H1 (cell line): ENCODE measurements around the gene NAA40.

ENCODE experiments used
- CTCF ChIP-seq, 3 experiments: IDR thresholded peaks; 1 replicate in 2 of 3; 2 replicates in 1 of 3; pipeline versions ENCODE4 v1.5.1 to v1.6.1; 2011; ENCODE audit warnings: low read length in 3 of 3, mild to moderate bottlenecking in 3 of 3, inconsistent platforms in 2 of 3, low read depth in 1 of 3, moderate library complexity in 1 of 3; ENCODE audit not compliant: insufficient read depth in 1 of 3; ENCODE audit errors: control extremely low read depth in 1 of 3
- FOSL1 ChIP-seq: IDR thresholded peaks from 2 replicates; pipeline ENCODE4 v1.6.1; 2011; ENCODE audit warnings: mild to moderate bottlenecking, low read depth, low read length, moderate library complexity; ENCODE audit not compliant: insufficient read depth
- KDM1A ChIP-seq: fragments of 200-600, 300-600 bp; sonication (generic); IDR thresholded peaks from 2 replicates; pipeline ENCODE4 v1.7.1; 2016; ENCODE audit warnings: mild to moderate bottlenecking, low read length, borderline replicate concordance
- KDM4A ChIP-seq: IDR thresholded peaks from one replicate; pipeline ENCODE4 v1.7.1; 2012; ENCODE audit warnings: low read depth, mild to moderate bottlenecking, moderate library complexity, low read length, inconsistent platforms; ENCODE audit not compliant: severe bottlenecking
- SIN3A ChIP-seq, 2 experiments: IDR thresholded peaks in 1 of 2; conservative IDR thresholded peaks in 1 of 2; 2 replicates each; pipeline ENCODE4 v1.6.1; 2011 to 2012; ENCODE audit warnings: low read length in 2 of 2, improper control_type of control experiment in 1 of 2, low read depth in 1 of 2, mild to moderate bottlenecking in 1 of 2

DNA sequence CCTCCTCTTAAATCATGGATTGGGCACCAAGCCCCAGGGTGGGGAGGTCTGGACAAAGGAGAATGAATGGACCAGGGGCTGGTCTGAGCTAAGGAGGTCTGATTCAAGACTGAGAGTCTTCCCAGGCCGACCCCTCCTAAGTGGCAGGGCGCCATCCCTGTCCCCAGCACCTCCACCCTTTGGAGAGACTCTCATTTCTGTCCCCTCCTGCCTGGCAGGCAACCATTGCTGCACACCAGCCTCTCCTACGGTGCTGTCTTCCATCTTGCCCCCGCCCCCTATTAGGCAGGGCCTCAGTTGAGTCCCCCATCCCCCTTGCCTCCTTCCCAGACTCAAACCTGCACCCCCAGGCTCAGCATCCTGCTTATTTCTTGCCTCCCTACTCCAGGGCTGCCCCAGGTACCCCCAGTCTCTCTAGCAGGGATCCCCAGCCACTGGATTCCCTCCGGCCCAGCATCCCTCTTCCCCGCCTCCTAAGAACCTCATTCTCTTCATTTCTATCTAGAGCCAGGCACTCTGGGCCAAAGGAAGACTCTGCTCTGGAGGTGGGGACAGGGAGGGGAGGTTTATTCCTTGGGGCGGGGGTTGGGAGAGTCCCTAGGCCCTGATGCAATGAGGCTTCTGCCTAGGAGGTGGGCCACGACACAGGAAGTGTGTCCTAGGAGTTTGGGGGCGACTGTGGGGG, 20.2 kb upstream of the NAA40 start:
- no peak for TF ChIP-seq FOSL1
- TF ChIP-seq KDM4A: no peak
- TF ChIP-seq KDM1A: peak; percentile 75; the same call in 1 of the 2 replicates
- no peak for TF ChIP-seq SIN3A (conservative IDR thresholded peaks at IDR 0.05 in 1 of 2, IDR thresholded peaks at IDR 0.05 in 1 of 2; ENCODE audit: low read depth in 1 of 2, low read length in 2 of 2)
- no peak for TF ChIP-seq CTCF (IDR thresholded peaks at IDR 0.05; ENCODE audit: control extremely low read depth in 1 of 3, insufficient read depth in 1 of 3, low read depth in 1 of 3, low read length in 3 of 3)
